HEK293 (cell line): ENCODE measurements around the gene ITIH5.

Experiments
- CTCF ChIA-PET: fragments of 350-600 bp; formaldehyde crosslinking; extraction: SDS; loops from one replicate; lab custom pipeline; 2021; ENCODE audit warnings: antibody characterized with exemption; lab: Yijun Ruan, JAX
- POLR2A ChIA-PET: fragments of 300-600 bp; formaldehyde crosslinking; extraction: SDS; loops from one replicate; lab custom pipeline; 2020; ENCODE audit warnings: antibody characterized with exemption, inconsistent platforms; lab: Yijun Ruan, JAX
- H3K27ac ChIP-seq: fragments of 200-500 bp; sonication (Bioruptor generic); 2 replicates; pipeline ENCODE4 v1.5.1; 2014; ENCODE audit warnings: low read depth, low read length, control low read depth, inconsistent platforms; ENCODE audit errors: extremely low read depth
- H3K36me3 ChIP-seq, 2 experiments: fragments of 200-500 bp in 1 of 2; sonication (Bioruptor generic) in 1 of 2; 1 replicate in 1 of 2; 2 replicates in 1 of 2; pipeline ENCODE4 v1.5.1; 2014 to 2017; ENCODE audit warnings: inconsistent platforms in 2 of 2, low read length in 2 of 2; ENCODE audit not compliant: control insufficient read depth in 2 of 2, insufficient read depth in 1 of 2
- H3K4me1 ChIP-seq: fragments of 200-500 bp; sonication (Bioruptor generic); 2 replicates; pipeline ENCODE4 v1.5.1; 2014; ENCODE audit warnings: mild to moderate bottlenecking, low read length, inconsistent platforms; ENCODE audit not compliant: control insufficient read depth, insufficient read depth
- H3K4me3 ChIP-seq: 2 replicates; pipeline ENCODE4 v1.5.1; 2011; ENCODE audit warnings: low read depth, mild to moderate bottlenecking, control low read depth, low read length, moderate library complexity
- H3K9me3 ChIP-seq: fragments of 200-500 bp; sonication (Bioruptor generic); 2 replicates; pipeline ENCODE4 v1.5.1; 2014; ENCODE audit warnings: low read depth, low read length, inconsistent platforms; ENCODE audit not compliant: control insufficient read depth, insufficient read depth
- BCL6B ChIP-seq: fragments of 450-650 bp; formaldehyde crosslinking; IDR thresholded peaks from 2 replicates; pipeline ENCODE4 v1.5.1; 2017; ENCODE audit warnings: missing biosample characterization, missing genetic modification characterization
- GLI2 ChIP-seq: fragments of 450-650 bp; formaldehyde crosslinking; IDR thresholded peaks from 2 replicates; pipeline ENCODE4; 2017; ENCODE audit warnings: missing biosample characterization, missing genetic modification characterization, low read depth, borderline replicate concordance
- INSM2 ChIP-seq: fragments of 450-650 bp; formaldehyde crosslinking; IDR thresholded peaks from 2 replicates; pipeline ENCODE4 v1.5.1; 2016; ENCODE audit warnings: missing biosample characterization, missing genetic modification characterization
- KLF16 ChIP-seq: fragments of 450-650 bp; formaldehyde crosslinking; IDR thresholded peaks from 2 replicates; pipeline ENCODE4 v1.5.1; 2017; ENCODE audit warnings: missing biosample characterization, missing genetic modification characterization
- KLF7 ChIP-seq: fragments of 450-650 bp; formaldehyde crosslinking; IDR thresholded peaks from 2 replicates; pipeline ENCODE4 v1.5.1; 2016; ENCODE audit warnings: missing biosample characterization, missing genetic modification characterization, borderline replicate concordance
- PRDM10 ChIP-seq: fragments of 450-650 bp; formaldehyde crosslinking; IDR thresholded peaks from 2 replicates; pipeline ENCODE4 v1.5.1; 2016; ENCODE audit warnings: missing biosample characterization, missing genetic modification characterization
- RBAK ChIP-seq: fragments of 450-650 bp; formaldehyde crosslinking; IDR thresholded peaks from 2 replicates; pipeline ENCODE4 v1.5.1; 2016; ENCODE audit warnings: missing biosample characterization, missing genetic modification characterization
- ZNF132 ChIP-seq: fragments of 450-650 bp; formaldehyde crosslinking; IDR thresholded peaks from 2 replicates; pipeline ENCODE4 v1.5.1; 2017; ENCODE audit warnings: missing biosample characterization, missing genetic modification characterization, borderline replicate concordance
- ZNF266 ChIP-seq: fragments of 450-650 bp; formaldehyde crosslinking; IDR thresholded peaks from 2 replicates; pipeline ENCODE4 v1.5.1; 2016; ENCODE audit warnings: missing biosample characterization, missing genetic modification characterization, low read depth
- ZNF274 ChIP-seq, 2 experiments: fragments of 200-500 bp in 1 of 2; fragments of 450-650 bp in 1 of 2; sonication (Bioruptor generic) in 1 of 2; formaldehyde crosslinking in 1 of 2; IDR thresholded peaks; 2 replicates each; pipeline versions ENCODE4 v1.5.1 to v1.6.1; 2014 to 2016; ENCODE audit warnings: borderline replicate concordance in 1 of 2, inconsistent platforms in 1 of 2, low read length in 1 of 2, missing biosample characterization in 1 of 2, missing genetic modification characterization in 1 of 2
- ZNF354C ChIP-seq: fragments of 450-650 bp; formaldehyde crosslinking; IDR thresholded peaks from 2 replicates; pipeline ENCODE4 v1.5.1; 2016; ENCODE audit warnings: missing biosample characterization, missing genetic modification characterization, low read depth, borderline replicate concordance
- ZNF37A ChIP-seq: fragments of 450-650 bp; IDR thresholded peaks from 2 replicates; pipeline ENCODE4 v1.5.1; 2018; ENCODE audit warnings: missing biosample characterization, missing genetic modification characterization
- ZNF48 ChIP-seq: fragments of 450-650 bp; formaldehyde crosslinking; IDR thresholded peaks from 2 replicates; pipeline ENCODE4 v1.5.1; 2016; ENCODE audit warnings: missing biosample characterization, missing genetic modification characterization
- ZNF518A ChIP-seq: fragments of 450-650 bp; formaldehyde crosslinking; conservative IDR thresholded peaks from 2 replicates; pipeline ENCODE4 v1.5.1; 2016; ENCODE audit warnings: low read depth, missing biosample characterization, missing genetic modification characterization
- ZNF560 ChIP-seq: fragments of 450-650 bp; formaldehyde crosslinking; IDR thresholded peaks from 2 replicates; pipeline ENCODE4 v1.5.1; 2017; ENCODE audit warnings: missing biosample characterization, missing genetic modification characterization, borderline replicate concordance
- ZNF561 ChIP-seq: fragments of 450-650 bp; IDR thresholded peaks from 2 replicates; pipeline ENCODE4 v1.5.1; 2018; ENCODE audit warnings: missing biosample characterization, missing genetic modification characterization, borderline replicate concordance
- ZNF624 ChIP-seq: fragments of 450-650 bp; formaldehyde crosslinking; IDR thresholded peaks from 2 replicates; pipeline ENCODE4 v1.5.1; 2017; ENCODE audit warnings: missing biosample characterization, missing genetic modification characterization
- ZNF664 ChIP-seq: fragments of 450-650 bp; formaldehyde crosslinking; IDR thresholded peaks from 2 replicates; pipeline ENCODE4 v1.5.1; 2016; ENCODE audit warnings: missing biosample characterization, missing genetic modification characterization
- ZNF701 ChIP-seq: fragments of 450-650 bp; formaldehyde crosslinking; IDR thresholded peaks from 2 replicates; pipeline ENCODE4 v1.5.1; 2016; ENCODE audit warnings: missing biosample characterization, missing genetic modification characterization
- ZNF843 ChIP-seq: fragments of 450-650 bp; formaldehyde crosslinking; IDR thresholded peaks from 2 replicates; pipeline ENCODE4 v1.5.1; 2016; ENCODE audit warnings: missing biosample characterization, missing genetic modification characterization
- ZXDB ChIP-seq: fragments of 450-650 bp; formaldehyde crosslinking; IDR thresholded peaks from 2 replicates; pipeline ENCODE4 v1.5.1; 2016; ENCODE audit warnings: missing biosample characterization, missing genetic modification characterization

ITIH5 gene

GRCh38 chr10:7635408-7636125, 31.2 kb downstream of the ITIH5 start:
- no peak for TF ChIP-seq KLF7 (tag by site-specific recombination)
- TF ChIP-seq ZNF701 (tag by site-specific recombination), result no peak
- no peak for TF ChIP-seq ZNF664 (tag by site-specific recombination)
- TF ChIP-seq ZNF518A (tag by site-specific recombination), result no peak
- TF ChIP-seq ZNF624 (tag by site-specific recombination), result no peak
- TF ChIP-seq ZXDB, result no peak
- no peak for TF ChIP-seq ZNF37A (tag by site-specific recombination)
- no peak for TF ChIP-seq ZNF561 (tag by site-specific recombination)
- TF ChIP-seq GLI2 (tag by site-specific recombination), result no peak
- no peak for TF ChIP-seq INSM2 (tag by site-specific recombination)
- TF ChIP-seq ZNF274 (IDR thresholded peaks at IDR 0.05; ENCODE audit: low read length), result no peak
- TF ChIP-seq ZNF274 (tag by site-specific recombination; IDR thresholded peaks at IDR 0.05; ENCODE audit: borderline replicate concordance), result no peak
- no peak for TF ChIP-seq RBAK (tag by site-specific recombination)
- TF ChIP-seq ZNF48 (tag by site-specific recombination), result no peak
- no peak for TF ChIP-seq ZNF560 (tag by site-specific recombination)
- TF ChIP-seq ZNF266 (tag by site-specific recombination), result no peak
- no peak for TF ChIP-seq ZNF132 (tag by site-specific recombination)
- TF ChIP-seq, all 188 proteins: peak for 0
- POLR2A ChIA-PET, result no interaction called here
- CTCF ChIA-PET, result interaction anchor here (1.0 to 1.7 kb wide), 3 partner anchors 9 to 230 kb away, joined by 3 to 9 read pairs (median 3); no protein-coding TSS in a partner anchor
- H3K9me3 ChIP-seq, result no peaks in the 10 kb centered on the region; the same call in none of the 2 replicates
- no peak overlapping the region for H3K4me3 ChIP-seq
- H3K4me1 ChIP-seq, result no peaks in the 10 kb centered on the region
- no peaks in the 10 kb centered on the region for H3K36me3 ChIP-seq
- H3K27ac ChIP-seq, result no peak overlapping the region

GRCh38 chr10:7634142-7634894, 32.4 kb downstream of the ITIH5 start:
- H3K9me3 ChIP-seq, result no peaks in the 10 kb centered on the region; the same call in none of the 2 replicates
- no peak overlapping the region for H3K27ac ChIP-seq
- no peaks in the 10 kb centered on the region for H3K36me3 ChIP-seq
- no peaks in the 10 kb centered on the region for H3K4me1 ChIP-seq
- H3K4me3 ChIP-seq, result no peak overlapping the region
- ChIA-PET CTCF (interaction anchor here (0.5 to 1.2 kb wide), 2 partner anchors 232 to 1183 kb away, joined by 3 read pairs; no protein-coding TSS in a partner anchor), POLR2A (no interaction called here)
- TF ChIP-seq ZNF843 (tag by site-specific recombination), result no peak
- TF ChIP-seq KLF16 (tag by site-specific recombination), result no peak
- TF ChIP-seq BCL6B, result no peak
- TF ChIP-seq ZNF354C, result no peak
- no peak for TF ChIP-seq PRDM10 (tag by site-specific recombination)
